ENCODE measurements around the gene KPNA2.

Gene KPNA2

GRCh38 chr17:68095205-68095811, 59.8 kb downstream of the KPNA2 start:
- DNase-seq (ENCODE audit: low read depth in 3 of 3, low spot score in 1 of 3), result no peak

- DNase-seq (ENCODE audit: low read depth in 3 of 3, low spot score in 1 of 3), result no peak
Observed at GRCh38 chr17:68096111-68096510, 60.6 kb downstream of the KPNA2 start.
